H1 (cell line): ENCODE results near the gene DDAH2. TPM values are rescaled to one million over a fixed set of nuclear protein-coding genes. Genes with fewer than 3 reads are reported as not detected.

Experiments
- CBX8 ChIP-seq: fragments of 300-800, 300-1000 bp; sonication (generic); IDR thresholded peaks from 2 replicates; pipeline ENCODE4 v1.7.1; 2016; ENCODE audit warnings: low read depth, low read length, borderline replicate concordance
- CHD7 ChIP-seq: fragments of 300-600 bp; sonication (generic); IDR thresholded peaks from 2 replicates; pipeline ENCODE4 v1.7.1; 2012; ENCODE audit warnings: low read length, moderate library complexity, mild to moderate bottlenecking, inconsistent platforms; ENCODE audit not compliant: insufficient replicate concordance
- SP1 ChIP-seq: IDR thresholded peaks from 2 replicates; pipeline ENCODE4 v1.6.1; 2011; ENCODE audit warnings: low read depth, low read length
- polyA plus RNA-seq, 7 experiments: library from polyadenylated mRNA; depleted of rRNA in 3 of 7; stranded (reverse) in 5 of 7; unstranded in 2 of 7; fragments of >200 nt in 5 of 7; fragments of 200-250 nt in 2 of 7; gene quantifications; 1 replicate in 5 of 7; 2 replicates in 1 of 7; 4 replicates in 1 of 7; pipeline versions ENCODE4 v1.2.1 to v1.2.3, GENCODE V29; 2011 to 2013; ENCODE audit warnings: missing spikeins in 2 of 7, mixed read lengths in 2 of 7
- total RNA-seq: library from RNA; stranded (reverse); fragmentation: NEBNext Ultra II Directional; extraction: Animal tissue kit (Norgen Biotek cat#: 25700); gene quantifications from 2 replicates; pipeline ENCODE4 v1.2.1, GENCODE V29; 2021

Gene DDAH2
- total and polyA plus RNA-seq, 2 of the 8 experiments (the other 6 are each of a cell fraction or from before 2014, with no cell fraction given) = 53.3 to 73.5 TPM

DNA sequence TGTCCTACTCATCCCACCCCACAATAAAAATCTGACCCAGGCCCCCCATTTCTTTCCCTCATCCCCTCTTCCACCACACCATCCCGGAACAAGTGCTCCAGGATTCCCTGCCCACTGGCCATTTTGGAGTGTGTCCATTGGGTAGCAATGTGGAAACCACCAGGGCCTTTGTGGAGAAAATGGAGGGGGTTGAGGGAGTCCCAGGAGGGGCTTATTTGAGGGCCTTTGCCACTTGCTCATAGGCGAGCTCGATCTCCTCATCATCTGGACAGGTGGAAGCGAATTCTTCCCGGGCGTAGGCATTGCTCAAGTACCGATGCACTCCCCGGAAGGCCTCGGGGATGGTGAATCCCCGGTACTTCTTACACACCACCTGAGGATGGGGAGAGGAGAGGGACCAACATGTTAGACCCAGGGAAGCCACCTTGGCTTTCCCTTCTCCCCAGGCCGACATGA lies 1.6 kb upstream of the DDAH2 start (continued):
- TF ChIP-seq CHD7 (no peak), SP1 (peak; percentile 30; the same call in 1 of the 2 replicates), CBX8 (no peak)
